Chondrocyte (in vitro differentiated cells): ENCODE measurements around the gene THNSL1. TPM values are rescaled to one million over a fixed set of nuclear protein-coding genes. Genes with fewer than 3 reads are reported as not detected.

Source experiments
- DNase-seq: peaks from one replicate; pipeline ENCODE4 v3.0.0; 2021; ENCODE audit warnings: mixed read lengths, low spot score
- H3K27ac Mint-ChIP-seq: one replicate; pipeline ENCODE4 v1.8.0; 2021; ENCODE audit warnings: mild to moderate bottlenecking, moderate library complexity, mixed read lengths; ENCODE audit not compliant: unreplicated experiment
- H3K27me3 Mint-ChIP-seq: 2 replicates; pipeline ENCODE4 v1.8.0; 2021; ENCODE audit warnings: low read depth, mixed read lengths
- H3K36me3 Mint-ChIP-seq: 2 replicates; pipeline ENCODE4 v1.8.0; 2021; ENCODE audit warnings: low read depth, mixed read lengths
- H3K4me1 Mint-ChIP-seq: 2 replicates; pipeline ENCODE4 v1.8.0; 2021; ENCODE audit warnings: low read depth, mild to moderate bottlenecking, mixed read lengths
- H3K4me3 Mint-ChIP-seq: one replicate; pipeline ENCODE4 v1.8.0; 2021; ENCODE audit warnings: mild to moderate bottlenecking, moderate library complexity, mixed read lengths; ENCODE audit not compliant: unreplicated experiment
- H3K9me3 Mint-ChIP-seq: 2 replicates; pipeline ENCODE4 v1.8.0; 2021; ENCODE audit warnings: low read depth, mixed read lengths
- total RNA-seq: library from RNA; stranded (reverse); gene quantifications from 3 replicates; pipeline ENCODE4 v1.2.1, GENCODE V29; 2021
- TF ChIP-seq, protein P1 (sequence below): fragments of 200-600 bp; sonication (generic); IDR thresholded peaks from 2 replicates; pipeline ENCODE4 v1.5.0; 2021; ENCODE audit warnings: antibody characterized with exemption, mild to moderate bottlenecking, moderate library complexity

THNSL1 gene
- total RNA-seq, 1 donor from 2014 or later, result 3.0 TPM

GRCh38 chr10:25068152-25069058, 52.0 kb downstream of the THNSL1 start:
- Mint-ChIP-seq H3K27ac (peak overlapping the region; percentile 18), H3K4me1 (peaks cover 19% of the 10 kb centered on the region), H3K27me3 (no peaks in the 10 kb centered on the region), H3K36me3 (no peaks in the 10 kb centered on the region), H3K9me3 (peaks cover 8% of the 10 kb centered on the region), H3K4me3 (no peak overlapping the region)
- no peak for DNase-seq
- TF ChIP-seq, protein P1, sequence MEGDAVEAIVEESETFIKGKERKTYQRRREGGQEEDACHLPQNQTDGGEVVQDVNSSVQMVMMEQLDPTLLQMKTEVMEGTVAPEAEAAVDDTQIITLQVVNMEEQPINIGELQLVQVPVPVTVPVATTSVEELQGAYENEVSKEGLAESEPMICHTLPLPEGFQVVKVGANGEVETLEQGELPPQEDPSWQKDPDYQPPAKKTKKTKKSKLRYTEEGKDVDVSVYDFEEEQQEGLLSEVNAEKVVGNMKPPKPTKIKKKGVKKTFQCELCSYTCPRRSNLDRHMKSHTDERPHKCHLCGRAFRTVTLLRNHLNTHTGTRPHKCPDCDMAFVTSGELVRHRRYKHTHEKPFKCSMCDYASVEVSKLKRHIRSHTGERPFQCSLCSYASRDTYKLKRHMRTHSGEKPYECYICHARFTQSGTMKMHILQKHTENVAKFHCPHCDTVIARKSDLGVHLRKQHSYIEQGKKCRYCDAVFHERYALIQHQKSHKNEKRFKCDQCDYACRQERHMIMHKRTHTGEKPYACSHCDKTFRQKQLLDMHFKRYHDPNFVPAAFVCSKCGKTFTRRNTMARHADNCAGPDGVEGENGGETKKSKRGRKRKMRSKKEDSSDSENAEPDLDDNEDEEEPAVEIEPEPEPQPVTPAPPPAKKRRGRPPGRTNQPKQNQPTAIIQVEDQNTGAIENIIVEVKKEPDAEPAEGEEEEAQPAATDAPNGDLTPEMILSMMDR, result no peak

- peaks cover 10% of the 10 kb centered on the region for H3K4me1 Mint-ChIP-seq
- no peaks in the 10 kb centered on the region for H3K27me3 Mint-ChIP-seq
Measured at GRCh38 chr10:25071227-25071626, 54.8 kb downstream of the THNSL1 start.

DNA sequence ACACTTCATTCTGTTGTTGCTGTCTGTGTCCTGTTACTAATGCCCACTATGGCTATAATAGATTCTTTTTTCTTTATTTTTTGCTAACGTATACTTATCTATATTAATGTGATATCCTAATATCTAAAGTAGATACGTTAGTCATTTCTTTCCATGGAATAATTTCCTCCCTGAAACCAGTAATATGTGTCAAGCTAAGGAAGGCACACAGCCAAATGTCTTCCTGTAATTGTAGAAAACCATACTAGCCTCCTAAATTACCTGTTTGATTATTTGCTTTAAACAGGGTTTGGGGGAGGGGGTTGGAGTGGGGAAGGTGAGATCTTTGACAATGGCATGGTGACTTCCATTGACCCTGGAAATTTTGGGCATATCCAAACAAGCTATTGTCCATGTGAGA, 56.4 kb downstream of the THNSL1 start:
- TF ChIP-seq, protein P1, result no peak
- Mint-ChIP-seq H3K27ac (no peak overlapping the region), H3K4me3 (no peak overlapping the region), H3K4me1 (peaks cover 9% of the 10 kb centered on the region), H3K36me3 (no peaks in the 10 kb centered on the region), H3K9me3 (no peaks in the 10 kb centered on the region), H3K27me3 (no peaks in the 10 kb centered on the region)
- DNase-seq, result no peak

More at GRCh38 chr10:25071227-25071626, 54.8 kb downstream of the THNSL1 start:
- no peaks in the 10 kb centered on the region for H3K9me3 Mint-ChIP-seq
- H3K4me3 Mint-ChIP-seq, result no peak overlapping the region
- TF ChIP-seq, protein P1, result no peak
- no peak overlapping the region for H3K27ac Mint-ChIP-seq
- DNase-seq, result no peak
- H3K36me3 Mint-ChIP-seq, result no peaks in the 10 kb centered on the region

GRCh38 chr10:25075825-25076224, 59.4 kb downstream of the THNSL1 start:
- peaks cover 20% of the 10 kb centered on the region for H3K4me1 Mint-ChIP-seq
- H3K9me3 Mint-ChIP-seq, result no peaks in the 10 kb centered on the region
- H3K36me3 Mint-ChIP-seq, result no peaks in the 10 kb centered on the region
- no peak overlapping the region for H3K4me3 Mint-ChIP-seq
- no peak for DNase-seq
- TF ChIP-seq, protein P1, result no peak
- no peak overlapping the region for H3K27ac Mint-ChIP-seq
- H3K27me3 Mint-ChIP-seq, result no peaks in the 10 kb centered on the region

Other genes starting within 250 kb of the THNSL1 start
- 5.9 to 13.1 TPM (median 10.1 TPM) in 3 replicates for gene PRTFDC1, start 64.0 kb upstream of the THNSL1 start, total RNA-seq
- 0.45 to 3.2 TPM (median 0.56 TPM) in 3 replicates for gene ENKUR, start 454 bp upstream of the THNSL1 start, total RNA-seq
- gene GPR158, start 158.4 kb downstream of the THNSL1 start, total RNA-seq, result 0.08 to 0.39 TPM (median 0.10 TPM) in 3 replicates